HCT116 (cell line): Measurements from ENCODE around the gene ZFYVE27. TPM values are rescaled to one million over a fixed set of nuclear protein-coding genes. Genes with fewer than 3 reads are reported as not detected.

ENCODE experiments used
- ATAC-seq: fragments of 200-7000 bp; cut with Tn5 transposase; 2 replicates; pipeline ENCODE4 v1.9.1; 2020; ENCODE audit warnings: mild to moderate bottlenecking, moderate library complexity
- BruUV-seq: library from RNA; stranded (reverse); fragments of 400-500 nt; replicated peaks from 2 replicates; lab custom pipeline; 2021; lab: Mats Ljungman, UMichigan
- CTCF ChIA-PET: fragments of 300-600 bp; sonication (Branson Sonifier 250); formaldehyde crosslinking; loops from one replicate; lab custom pipeline; 2021; ENCODE audit warnings: antibody characterized with exemption; lab: Charles Lee
- POLR2A ChIA-PET: fragments of 300-600, 350-600 bp; sonication (Branson Sonifier 250); formaldehyde crosslinking; loops from one replicate; lab custom pipeline; 2021; ENCODE audit warnings: antibody characterized with exemption; lab: Charles Lee
- RAD21 ChIA-PET, 2 experiments: fragments of 300-600 bp; sonication (Branson Sonifier 250); formaldehyde crosslinking; loops; one replicate each; lab custom pipeline; 2023; ENCODE audit warnings: low total read pairs in 2 of 2; ENCODE audit not compliant: uncharacterized antibody in 2 of 2, unreplicated experiment in 2 of 2, low non-redundant PET in 1 of 2; lab: Charles Lee
- DNase-seq: peaks from one replicate; pipeline ENCODE4 v3.0.0-alpha.2; 2010; ENCODE audit warnings: low read depth, low spot score
- H2AFZ ChIP-seq: fragments of 200-600 bp; shearing (Covaris generic), sonication (generic); 2 replicates; pipeline ENCODE4 v1.6.1; 2017; ENCODE audit warnings: low read depth, mixed run types, mixed read lengths, antibody characterized with exemption, low read length; ENCODE audit not compliant: poor library complexity, severe bottlenecking
- H3K27ac ChIP-seq: 2 replicates; pipeline ENCODE4 v1.5.1; 2012; ENCODE audit warnings: low read depth, low read length
- H3K27me3 ChIP-seq: fragments of 200-600 bp; sonication (generic); 2 replicates; pipeline ENCODE4 v1.6.1; 2016; ENCODE audit warnings: mixed run types, low read length, mixed read lengths; ENCODE audit not compliant: insufficient read depth
- H3K36me3 ChIP-seq, 2 experiments: fragments of 200-500 bp in 1 of 2; fragments of 200-600 bp in 1 of 2; sonication (Bioruptor generic) in 1 of 2; sonication (generic) in 1 of 2; 2 replicates each; pipeline versions ENCODE4 v1.5.1 to v1.6.1; 2014 to 2016; ENCODE audit warnings: low read length in 2 of 2, inconsistent platforms in 1 of 2, mixed read lengths in 1 of 2, mixed run types in 1 of 2; ENCODE audit not compliant: insufficient read depth in 2 of 2, control insufficient read depth in 1 of 2
- H3K4me1 ChIP-seq, 2 experiments: fragments of 200-600 bp in 1 of 2; sonication (generic) in 1 of 2; 2 replicates each; pipeline versions ENCODE4 v1.5.1 to v1.6.1; 2012 to 2017; ENCODE audit warnings: low read length in 2 of 2, inconsistent platforms in 1 of 2, mild to moderate bottlenecking in 1 of 2, mixed read lengths in 1 of 2, mixed run types in 1 of 2, moderate library complexity in 1 of 2; ENCODE audit not compliant: insufficient read depth in 2 of 2, control insufficient read depth in 1 of 2
- H3K4me2 ChIP-seq: fragments of 200-600 bp; sonication (generic); 2 replicates; pipeline ENCODE4 v1.6.1; 2017; ENCODE audit warnings: mixed run types, low read length, mixed read lengths
- H3K4me3 ChIP-seq, 2 experiments: fragments of 200-600 bp in 1 of 2; sonication (generic) in 1 of 2; replicated peaks in 1 of 2; 2 replicates each; pipeline ENCODE4 v1.5.1; 2011 to 2016; ENCODE audit warnings: low read length in 2 of 2, control low read depth in 1 of 2, low read depth in 1 of 2, mild to moderate bottlenecking in 1 of 2, mixed read lengths in 1 of 2, mixed run types in 1 of 2
- H3K79me2 ChIP-seq: fragments of 200-600 bp; sonication (generic); 2 replicates; pipeline ENCODE4 v1.6.1; 2017; ENCODE audit warnings: mild to moderate bottlenecking, mixed run types, low read length, moderate library complexity, mixed read lengths; ENCODE audit not compliant: insufficient read depth
- H3K9ac ChIP-seq: fragments of 200-600 bp; sonication (generic); 2 replicates; pipeline ENCODE4 v1.6.1; 2016; ENCODE audit warnings: low read length, mixed read lengths
- H3K9me2 ChIP-seq: fragments of 200-600 bp; sonication (generic), shearing (Covaris generic); 2 replicates; pipeline ENCODE4 v1.6.1; 2017; ENCODE audit warnings: mixed run types, mild to moderate bottlenecking, moderate library complexity; ENCODE audit not compliant: insufficient read depth
- H3K9me3 ChIP-seq, 2 experiments: fragments of 200-500 bp in 1 of 2; fragments of 200-600 bp in 1 of 2; sonication (Bioruptor generic) in 1 of 2; sonication (generic) in 1 of 2; 2 replicates each; pipeline ENCODE4 v1.6.1; 2014 to 2017; ENCODE audit warnings: low read length in 2 of 2, mixed read lengths in 2 of 2, inconsistent platforms in 1 of 2, low read depth in 1 of 2, mild to moderate bottlenecking in 1 of 2, mixed run types in 1 of 2, moderate library complexity in 1 of 2; ENCODE audit not compliant: control insufficient read depth in 1 of 2, insufficient read depth in 1 of 2
- H4K20me1 ChIP-seq: fragments of 200-600 bp; sonication (generic), shearing (Covaris generic); 2 replicates; pipeline ENCODE4 v1.6.1; 2017; ENCODE audit warnings: mixed run types, mild to moderate bottlenecking, moderate library complexity; ENCODE audit not compliant: insufficient read depth
- CBX3 ChIP-seq: IDR thresholded peaks from 2 replicates; pipeline ENCODE4 v1.6.1; 2012; ENCODE audit warnings: low read depth
- CTCF ChIP-seq, 3 experiments: fragments of 200-600 bp in 1 of 3; sonication (generic) in 1 of 3; IDR thresholded peaks in 2 of 3; conservative IDR thresholded peaks in 1 of 3; 2 replicates each; pipeline ENCODE4 v1.5.1; 2012 to 2017; ENCODE audit warnings: low read depth in 2 of 3, low read length in 2 of 3, antibody characterized with exemption in 1 of 3, borderline replicate concordance in 1 of 3, control low read depth in 1 of 3, mild to moderate bottlenecking in 1 of 3, mixed read lengths in 1 of 3, mixed run types in 1 of 3, moderate library complexity in 1 of 3; ENCODE audit not compliant: insufficient read depth in 1 of 3
- EZH2 ChIP-seq: fragments of 200-600 bp; sonication (generic); IDR thresholded peaks from 2 replicates; pipeline ENCODE4 v1.6.1; 2017; ENCODE audit warnings: antibody characterized with exemption, mixed run types
- JUND ChIP-seq: IDR thresholded peaks from 2 replicates; pipeline ENCODE4 v1.6.1; 2012
- RAD21 ChIP-seq: IDR thresholded peaks from 2 replicates; pipeline ENCODE4 v1.6.1; 2012; ENCODE audit warnings: low read depth, mild to moderate bottlenecking
- SRF ChIP-seq: IDR thresholded peaks from 2 replicates; pipeline ENCODE4 v1.6.1; 2012; ENCODE audit warnings: low read depth
- YY1 ChIP-seq: IDR thresholded peaks from 2 replicates; pipeline ENCODE4 v1.6.1; 2011; ENCODE audit warnings: low read length, low read depth, moderate library complexity, mild to moderate bottlenecking; ENCODE audit not compliant: insufficient replicate concordance; ENCODE audit errors: extremely low read depth
- ZNF274 ChIP-seq: fragments of 200-500 bp; sonication (Bioruptor generic); IDR thresholded peaks from 2 replicates; pipeline ENCODE4 v1.6.1; 2014; ENCODE audit warnings: mild to moderate bottlenecking, low read depth, low read length, inconsistent platforms
- intact Hi-C: fragments of 100-400 bp; cut with micrococcal nuclease; formaldehyde crosslinking; loops from 2 replicates; pipeline ENCODE4 v1.10.0; 2022
- total RNA-seq: library from RNA; stranded (reverse); gene quantifications from one replicate; pipeline ENCODE4 v1.2.1, GENCODE V29; 2021; ENCODE audit not compliant: unreplicated experiment

The ZFYVE27 gene
- total RNA-seq, 1 experiment from 2014 or later, result 28.4 TPM

- DNase-seq, result peak; percentile 38
- Histone ChIP-seq H3K9me3 (no peaks in the 10 kb centered on the region), H3K27ac (no peak overlapping the region), H4K20me1 (no peaks in the 10 kb centered on the region), H3K36me3 (no peaks in the 10 kb centered on the region), H3K4me2 (no peak overlapping the region), H3K4me3 (no peak overlapping the region), H2AFZ (no peak overlapping the region), H3K9ac (no peak overlapping the region), H3K27me3 (no peaks in the 10 kb centered on the region), H3K9me2 (no peaks in the 10 kb centered on the region), H3K4me1 (no peaks in the 10 kb centered on the region), H3K79me2 (no peaks in the 10 kb centered on the region)
- intact Hi-C loops, result loop anchor here (1.0 to 2.0 kb wide), 2 partner anchors 77 to 237 kb away; no protein-coding TSS in a partner anchor
- TF ChIP-seq CTCF (IDR thresholded peaks at IDR 0.05 in 2 of 3, conservative IDR thresholded peaks at IDR 0.05 in 1 of 3; ENCODE audit: borderline replicate concordance in 1 of 3, insufficient read depth in 1 of 3, low read depth in 2 of 3, low read length in 2 of 3) (peak; percentile 94 to 96 (median 94)), CBX3 (no peak), EZH2 (no peak), SRF (no peak), RAD21 (peak; percentile 98), ZNF274 (no peak), YY1 (no peak), JUND (no peak)
- peak; percentile 94 for ATAC-seq
- CTCF ChIA-PET, result interaction anchor here (0.6 to 8.2 kb wide), 11 partner anchors 9 to 252 kb away, joined by 3 to 51 read pairs (median 3); partner anchors contain the start of gene GOLGA7B
- BruUV-seq, result no TSS peak
- RAD21 ChIA-PET, result interaction anchor here (0.8 to 1.4 kb wide), 2 partner anchors 77 to 78 kb away, joined by 4 to 5 read pairs; no protein-coding TSS in a partner anchor
- POLR2A ChIA-PET, result no interaction called here
These were observed 55.1 kb downstream of the ZFYVE27 start for GRCh38 chr10:97791824-97792721.
